Activated CD4-positive, alpha-beta T cell treated with anti-CD3 and anti-CD28 coated beads, Interleukin-2, amount 10 ng/mL, durations not matched to agents 24 days and 14 days (primary cell): ENCODE data around the gene TET3. TPM values are rescaled to one million over a fixed set of nuclear protein-coding genes. Genes with fewer than 3 reads are reported as not detected.
A peak's percentile ranks its signal among the peaks of the same experiment; 100 is the strongest.

ENCODE experiments used
- DNase-seq: peaks from one replicate; pipeline ENCODE4 v3.0.0; 2022
- H3K27ac Mint-ChIP-seq: one replicate; pipeline ENCODE4 v1.8.0; 2022; ENCODE audit warnings: mild to moderate bottlenecking, mixed read lengths
- H3K27me3 Mint-ChIP-seq: one replicate; pipeline ENCODE4 v1.8.0; 2022; ENCODE audit warnings: mixed read lengths
- H3K36me3 Mint-ChIP-seq: one replicate; pipeline ENCODE4 v1.8.0; 2022; ENCODE audit warnings: low read depth, mild to moderate bottlenecking, mixed read lengths
- H3K4me1 Mint-ChIP-seq: one replicate; pipeline ENCODE4 v1.8.0; 2021; ENCODE audit warnings: mixed read lengths
- H3K4me3 Mint-ChIP-seq: one replicate; pipeline ENCODE4 v1.8.0; 2022; ENCODE audit warnings: mild to moderate bottlenecking, moderate library complexity, mixed read lengths
- H3K9me3 Mint-ChIP-seq: one replicate; pipeline ENCODE4 v1.8.0; 2021; ENCODE audit warnings: mixed read lengths
- intact Hi-C: fragments of 100-400 bp; cut with micrococcal nuclease; formaldehyde crosslinking; loops from one replicate; pipeline ENCODE4 v1.15.1; 2023
- total RNA-seq: library from RNA; stranded (reverse); gene quantifications from 2 replicates; pipeline ENCODE4 v1.2.3, GENCODE V29; 2022

TET3 gene
- total RNA-seq, 1 donor from 2014 or later, result 22.0 TPM

DNA sequence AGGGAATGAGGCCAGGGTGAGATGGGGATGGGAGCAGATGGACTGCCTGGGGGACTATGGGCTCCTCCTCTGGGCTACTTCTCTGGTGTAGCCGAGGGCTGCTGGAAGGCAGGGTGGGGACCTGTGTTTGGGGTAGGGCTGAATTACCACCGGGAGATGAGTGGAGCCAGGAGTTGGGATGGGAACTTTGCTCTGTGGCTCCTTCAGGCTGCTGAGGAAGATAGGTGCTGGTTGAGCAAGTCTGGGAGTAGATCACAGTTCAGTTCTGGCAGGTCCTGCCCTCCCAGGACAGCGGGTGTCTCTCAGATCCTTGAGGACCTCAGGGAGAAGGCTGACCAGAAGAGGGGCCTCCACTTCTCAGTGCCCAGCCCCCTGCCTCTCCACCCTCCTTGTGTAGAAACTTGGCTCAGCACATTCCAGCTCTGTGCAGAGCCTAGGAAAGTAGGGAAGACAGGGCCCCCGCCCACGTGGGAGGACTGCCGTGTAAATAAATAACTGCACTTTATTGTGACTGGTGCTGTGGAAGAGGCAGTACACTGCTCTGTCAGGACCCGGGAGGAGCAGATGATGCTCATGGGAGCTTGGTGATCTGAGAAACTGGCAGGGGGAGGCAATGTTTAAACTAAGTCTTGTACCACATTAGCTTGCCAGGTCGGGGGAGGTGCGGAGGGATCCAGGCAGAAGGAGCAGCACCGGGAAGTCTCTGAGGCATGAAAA lies 15.3 kb downstream of the TET3 start:
- Mint-ChIP-seq H3K36me3 (peaks cover 6% of the 10 kb centered on the region), H3K4me1 (peaks cover 66% of the 10 kb centered on the region)

DNA sequence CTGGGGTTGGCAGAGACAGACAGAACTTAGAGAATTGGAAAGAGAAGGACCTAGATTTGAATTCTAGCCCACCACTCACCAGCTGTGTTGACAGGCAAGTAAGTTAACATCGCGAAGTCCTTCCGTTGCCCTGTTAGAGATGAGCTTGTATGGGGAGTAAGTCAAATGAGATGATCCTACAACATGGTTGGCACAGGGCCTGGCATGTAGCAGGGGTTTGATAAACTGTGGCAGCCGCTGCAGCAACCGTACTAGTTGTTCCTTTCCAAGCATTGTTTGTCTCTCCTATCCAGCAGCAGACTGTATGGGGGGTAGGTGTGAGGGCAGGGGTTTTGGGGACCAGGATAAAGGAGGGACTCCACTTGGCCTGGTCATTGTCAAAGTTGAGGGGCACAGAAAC lies 16.0 kb downstream of the TET3 start:
- Mint-ChIP-seq H3K9me3 (no peaks in the 10 kb centered on the region), H3K27ac (peak overlapping the region; percentile 69), H3K4me1 (peaks cover 67% of the 10 kb centered on the region), H3K27me3 (no peaks in the 10 kb centered on the region), H3K4me3 (no peak overlapping the region), H3K36me3 (peaks cover 6% of the 10 kb centered on the region)
- intact Hi-C loops, result no loop called here
- DNase-seq, result no peak

More for the DNA sequence above, 15.3 kb downstream of the TET3 start:
- Mint-ChIP-seq H3K9me3 (no peaks in the 10 kb centered on the region), H3K27ac (no peak overlapping the region), H3K4me3 (no peak overlapping the region), H3K27me3 (no peaks in the 10 kb centered on the region)
- DNase-seq, result no peak
- intact Hi-C loops, result loop anchor here (2.0 kb wide), 1 partner anchor 33 kb away; no protein-coding TSS in a partner anchor

DNA sequence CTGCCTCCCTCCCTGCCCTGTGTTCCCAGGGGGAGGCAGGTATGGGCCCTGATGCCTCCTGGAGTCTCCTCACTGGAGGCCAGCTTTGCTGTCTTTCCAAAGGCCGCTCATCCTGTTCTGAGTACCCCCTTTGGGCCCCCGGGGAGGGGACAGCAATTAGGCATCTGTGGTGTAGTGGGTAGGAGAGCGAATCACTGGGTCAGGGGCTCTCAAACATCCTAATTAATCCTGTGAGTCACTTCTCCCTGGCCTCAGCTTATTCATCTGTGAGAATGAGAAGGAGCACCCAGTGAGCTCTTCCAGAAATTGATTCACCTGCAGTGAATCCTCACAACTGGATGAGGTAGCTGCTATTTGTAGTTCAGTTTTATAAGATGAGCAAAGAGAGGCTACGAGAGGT lies 16.4 kb downstream of the TET3 start:
- peak overlapping the region; percentile 74 for H3K4me3 Mint-ChIP-seq
- H3K27ac Mint-ChIP-seq, result peak overlapping the region; percentile 69
- no peak for DNase-seq
- no peaks in the 10 kb centered on the region for H3K27me3 Mint-ChIP-seq
- peaks cover 9% of the 10 kb centered on the region for H3K36me3 Mint-ChIP-seq
- H3K4me1 Mint-ChIP-seq, result peaks cover 65% of the 10 kb centered on the region
- no peaks in the 10 kb centered on the region for H3K9me3 Mint-ChIP-seq
- intact Hi-C loops, result no loop called here

DNA sequence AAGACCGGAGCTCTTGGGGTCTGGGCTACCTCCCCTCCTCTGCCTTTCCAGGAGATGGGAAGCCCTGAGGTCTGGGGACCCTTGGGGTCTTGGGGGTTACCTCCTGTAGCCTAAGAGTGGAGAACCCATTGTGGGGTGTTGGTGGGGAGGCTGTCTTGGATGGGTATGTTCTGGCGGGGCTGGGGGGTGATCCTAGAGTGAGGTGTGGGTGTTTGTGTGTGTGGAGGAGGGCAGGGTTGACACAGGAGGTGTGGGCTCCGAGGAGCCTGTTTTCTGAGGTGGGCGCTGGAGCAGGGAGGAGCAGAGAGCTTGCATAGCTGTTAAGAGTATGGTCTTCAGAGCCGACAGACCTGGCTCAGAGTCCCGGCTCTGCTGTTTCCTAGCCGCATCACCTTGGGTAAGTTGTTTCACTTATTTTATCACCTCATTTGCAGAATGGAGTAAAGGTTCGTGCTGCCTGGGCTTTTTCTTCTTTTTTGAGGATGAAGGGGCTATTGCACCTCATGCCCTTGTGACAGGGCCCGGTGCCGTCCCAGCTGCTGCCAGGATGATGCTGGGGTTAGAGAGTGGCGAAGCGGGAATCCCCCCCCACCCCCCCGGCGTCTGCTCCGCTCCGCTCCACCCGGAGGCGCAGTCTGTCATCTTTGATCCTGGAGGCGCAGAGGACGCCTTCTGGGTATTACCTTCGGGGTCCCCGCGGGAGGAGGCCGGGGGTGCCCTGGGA lies 17.2 kb downstream of the TET3 start:
- no peaks in the 10 kb centered on the region for H3K27me3 Mint-ChIP-seq
- intact Hi-C loops, result loop anchor here (2.0 kb wide), 2 partner anchors 173 to 197 kb away; partner anchors contain the start of genes MTHFD2 and STAMBP
- H3K36me3 Mint-ChIP-seq, result peaks cover 14% of the 10 kb centered on the region
- H3K9me3 Mint-ChIP-seq, result no peaks in the 10 kb centered on the region
- H3K4me3 Mint-ChIP-seq, result peak overlapping the region; percentile 74
- H3K27ac Mint-ChIP-seq, result peak overlapping the region; percentile 62
- peaks cover 67% of the 10 kb centered on the region for H3K4me1 Mint-ChIP-seq
- no peak for DNase-seq

DNA sequence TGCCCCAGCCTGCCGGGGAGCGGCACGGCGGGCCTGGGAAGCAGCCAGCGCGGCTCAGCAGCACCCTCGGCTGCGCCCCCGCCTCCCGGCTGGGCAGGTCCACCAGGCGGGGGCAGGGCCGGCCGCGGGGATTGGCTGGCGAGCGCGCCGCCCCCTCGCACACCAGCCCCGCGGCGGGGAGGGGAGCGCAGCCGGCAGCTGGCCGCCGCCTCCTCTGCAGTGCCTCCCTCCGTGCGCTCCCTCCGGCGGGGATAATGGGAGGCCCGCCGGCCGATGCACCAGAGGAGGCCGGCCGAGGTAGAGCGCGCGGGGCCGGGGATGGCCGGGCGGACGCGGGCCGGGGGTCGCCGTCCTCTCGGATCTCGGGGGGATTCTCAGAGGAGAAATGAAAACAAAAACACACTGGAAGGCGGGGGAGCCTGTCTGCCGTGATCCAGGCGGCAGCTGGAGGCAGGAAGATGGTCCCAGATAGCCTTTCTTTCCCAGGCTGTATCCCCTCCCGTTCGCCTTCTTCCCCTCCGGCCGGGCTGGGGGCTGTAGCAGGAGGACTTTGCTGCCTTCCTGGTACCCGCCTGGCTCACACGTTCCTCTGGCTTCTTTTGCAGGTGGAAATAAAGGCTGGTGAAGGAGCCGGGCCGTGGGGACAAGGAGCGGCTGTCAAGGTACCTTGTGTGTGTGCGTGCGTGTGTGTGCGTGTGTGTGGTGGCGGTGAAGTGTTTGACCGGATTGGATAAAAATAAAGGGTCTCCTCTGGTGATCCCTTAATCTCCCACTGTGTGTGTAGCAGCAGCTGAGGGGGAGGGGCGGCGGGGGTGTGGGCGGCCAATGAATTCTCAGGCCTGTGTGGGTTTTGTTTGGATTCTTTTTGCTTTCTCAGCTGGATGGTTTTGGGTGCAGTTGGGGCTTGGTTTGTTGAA lies 18.1 kb downstream of the TET3 start:
- peak; percentile 95 for DNase-seq
- Mint-ChIP-seq H3K9me3 (no peaks in the 10 kb centered on the region), H3K27ac (peak overlapping the region; percentile 62)

DNA sequence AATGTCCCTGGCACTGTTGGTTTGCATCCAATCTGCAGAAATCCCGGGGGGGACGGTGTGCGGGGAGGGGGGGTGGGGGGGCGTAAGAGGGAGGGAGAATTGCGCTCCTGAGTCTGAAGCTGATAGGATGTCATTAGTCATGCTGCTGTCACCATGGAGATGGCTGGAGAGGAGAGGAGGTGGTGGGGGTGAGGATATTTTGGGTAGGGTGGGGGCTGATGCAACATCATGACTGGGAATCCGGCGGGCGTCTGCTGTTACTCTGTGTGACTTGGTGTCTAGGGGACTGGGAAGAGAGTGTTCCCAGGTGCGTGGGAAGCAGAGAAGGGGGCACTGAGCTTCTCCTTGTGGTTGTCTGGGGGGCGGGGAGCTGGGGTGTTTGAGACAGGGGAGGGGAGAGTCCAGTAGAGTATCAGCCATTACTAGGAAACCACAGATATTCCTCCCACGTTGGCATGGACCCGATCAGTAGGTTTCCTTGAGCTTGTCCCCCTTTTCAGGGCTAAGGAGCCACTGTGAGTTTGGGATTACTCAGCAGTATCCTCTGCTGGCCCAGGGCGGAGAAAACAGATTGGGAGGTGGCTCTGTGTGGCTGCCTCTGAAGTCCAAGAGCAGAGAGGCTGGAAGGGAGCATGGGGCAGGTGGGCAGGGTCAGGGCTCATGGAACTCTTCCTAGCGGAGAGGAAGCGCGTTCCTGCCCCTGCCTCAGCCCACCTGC lies 18.9 kb downstream of the TET3 start:
- no peaks in the 10 kb centered on the region for H3K27me3 Mint-ChIP-seq
- peaks cover 12% of the 10 kb centered on the region for H3K36me3 Mint-ChIP-seq
- peak overlapping the region; percentile 67 for H3K27ac Mint-ChIP-seq
- no peak for DNase-seq
- intact Hi-C loops, result loop anchor here (2.0 kb wide), 2 partner anchors 175 to 195 kb away; partner anchors contain the start of genes MTHFD2 and STAMBP
- peaks cover 57% of the 10 kb centered on the region for H3K4me1 Mint-ChIP-seq
- no peaks in the 10 kb centered on the region for H3K9me3 Mint-ChIP-seq
- H3K4me3 Mint-ChIP-seq, result peak overlapping the region; percentile 84

More for the DNA sequence above, 18.1 kb downstream of the TET3 start:
- H3K36me3 Mint-ChIP-seq, result peaks cover 12% of the 10 kb centered on the region
- H3K4me3 Mint-ChIP-seq, result peak overlapping the region; percentile 84
- H3K4me1 Mint-ChIP-seq, result peaks cover 65% of the 10 kb centered on the region
- H3K27me3 Mint-ChIP-seq, result no peaks in the 10 kb centered on the region
- intact Hi-C loops, result loop anchor here (2.0 kb wide), 2 partner anchors 174 to 196 kb away; partner anchors contain the start of genes MTHFD2 and STAMBP

DNA sequence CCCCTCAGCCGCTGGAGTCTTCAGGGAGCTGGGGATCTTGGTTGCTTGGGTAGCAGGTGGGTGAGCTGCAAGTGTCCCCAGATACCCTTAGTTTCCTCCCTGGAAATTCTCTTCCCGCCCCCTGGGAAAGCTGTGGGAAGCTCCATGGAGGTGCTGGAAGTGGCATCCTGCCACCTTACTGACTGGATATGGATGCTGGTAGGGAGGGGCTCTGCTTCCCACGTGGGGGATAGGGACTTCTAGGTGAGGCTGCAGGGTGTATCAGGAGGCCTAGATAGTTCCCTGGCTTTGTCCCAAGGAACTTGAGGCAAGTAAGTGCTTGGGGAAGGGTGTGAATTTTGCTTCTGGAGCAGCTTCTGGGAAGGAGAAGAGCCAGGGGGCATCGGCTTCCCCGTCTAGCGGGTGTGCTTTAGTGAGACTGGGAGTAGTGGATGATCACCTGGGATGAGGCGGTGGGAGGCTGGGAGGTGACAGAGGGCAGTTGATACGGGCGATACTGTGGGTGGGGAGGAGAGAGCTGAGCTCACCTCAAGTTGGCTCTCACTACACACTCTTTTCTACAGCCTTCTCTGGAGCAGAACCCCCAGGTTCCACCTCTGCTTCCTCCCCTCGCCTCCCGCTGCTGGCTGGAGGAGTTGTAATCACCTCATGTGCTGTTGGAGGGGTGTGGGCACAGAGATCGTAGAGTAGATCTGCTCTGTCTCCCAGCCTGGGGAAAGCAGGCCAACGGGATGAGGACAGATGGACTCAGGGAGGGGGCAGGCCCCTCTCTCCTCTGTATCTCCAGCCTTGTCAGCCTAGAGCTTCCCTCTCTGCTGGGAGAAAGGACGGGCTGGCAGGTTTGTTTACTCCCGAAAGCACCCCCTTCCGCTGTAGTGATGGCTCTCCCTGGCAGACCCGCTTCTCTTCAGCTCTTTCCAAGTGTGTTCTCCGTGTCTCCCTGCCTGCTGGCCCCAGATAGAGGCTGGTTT lies 19.8 kb downstream of the TET3 start:
- no peak overlapping the region for H3K4me3 Mint-ChIP-seq
- H3K27me3 Mint-ChIP-seq, result no peaks in the 10 kb centered on the region
- intact Hi-C loops, result no loop called here
- peak overlapping the region; percentile 12 for H3K27ac Mint-ChIP-seq
- no peaks in the 10 kb centered on the region for H3K9me3 Mint-ChIP-seq
- H3K4me1 Mint-ChIP-seq, result peaks cover 49% of the 10 kb centered on the region
- no peak for DNase-seq
- H3K36me3 Mint-ChIP-seq, result peaks cover 12% of the 10 kb centered on the region

DNA sequence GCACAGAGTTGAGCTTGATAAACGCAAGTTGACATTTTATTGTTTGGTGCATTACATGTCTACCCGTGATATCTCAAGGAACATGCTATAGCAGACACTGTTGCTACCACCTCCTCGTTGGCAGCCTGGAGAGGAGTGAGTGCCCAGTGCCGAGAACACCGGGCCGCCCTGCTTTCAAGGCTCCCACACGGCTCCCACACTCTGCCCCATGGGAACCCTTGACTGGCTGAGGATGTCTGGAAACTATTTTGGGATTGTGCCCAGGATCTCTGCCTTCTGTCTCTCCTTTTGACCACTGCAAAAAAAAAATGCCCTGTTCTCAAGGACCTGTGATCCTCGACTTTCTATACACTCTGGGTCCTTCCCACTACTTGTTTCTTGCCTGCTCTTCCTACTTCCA lies 21.1 kb downstream of the TET3 start:
- Mint-ChIP-seq H3K27me3 (no peaks in the 10 kb centered on the region), H3K9me3 (no peaks in the 10 kb centered on the region), H3K4me1 (peaks cover 41% of the 10 kb centered on the region), H3K4me3 (no peak overlapping the region), H3K27ac (no peak overlapping the region), H3K36me3 (peaks cover 13% of the 10 kb centered on the region)
- no peak for DNase-seq
- intact Hi-C loops, result no loop called here

DNA sequence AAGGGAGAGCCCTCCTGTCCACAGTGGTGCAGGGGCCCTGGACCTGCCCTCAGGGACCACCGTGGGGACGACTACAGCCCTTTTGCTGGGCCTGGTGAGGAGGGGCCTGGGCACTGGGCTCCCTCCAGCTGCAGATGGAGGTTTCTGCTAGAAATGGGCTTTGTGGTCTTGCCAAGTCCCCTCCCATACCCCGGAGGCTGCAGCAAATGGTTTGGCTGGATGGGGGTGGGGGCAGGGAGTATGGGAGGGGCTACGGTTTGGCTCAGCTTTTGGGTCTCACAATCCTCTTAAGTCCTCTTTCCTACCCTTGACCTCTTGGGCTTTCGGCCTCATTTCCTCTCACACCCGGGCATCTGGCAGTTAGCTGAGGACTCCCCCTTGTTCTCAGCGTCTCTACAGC lies 21.7 kb downstream of the TET3 start:
- intact Hi-C loops, result no loop called here
- no peak for DNase-seq
- no peak overlapping the region for H3K4me3 Mint-ChIP-seq
- no peaks in the 10 kb centered on the region for H3K9me3 Mint-ChIP-seq
- no peaks in the 10 kb centered on the region for H3K27me3 Mint-ChIP-seq
- H3K4me1 Mint-ChIP-seq, result peaks cover 34% of the 10 kb centered on the region
- H3K27ac Mint-ChIP-seq, result no peak overlapping the region
- peaks cover 13% of the 10 kb centered on the region for H3K36me3 Mint-ChIP-seq

DNA sequence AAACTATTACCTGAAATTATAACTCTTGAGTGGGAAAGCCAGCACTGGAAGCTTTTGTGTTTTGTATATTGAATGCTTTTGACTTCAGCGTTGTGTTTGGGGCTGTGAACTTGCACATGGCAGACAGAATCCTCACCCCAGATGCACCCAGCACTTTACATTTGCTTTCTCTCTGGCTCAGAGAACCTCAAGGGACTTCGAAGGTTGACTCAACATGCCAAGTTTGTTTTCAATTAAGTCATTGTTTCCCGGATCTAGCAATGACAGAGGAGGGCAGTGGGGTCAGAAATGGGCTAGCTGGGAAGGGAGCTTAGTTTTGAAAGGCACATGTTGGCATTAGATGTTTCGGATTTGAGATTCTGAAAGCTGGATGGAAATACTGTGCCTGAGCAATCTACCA lies 22.4 kb downstream of the TET3 start:
- H3K4me1 Mint-ChIP-seq, result peaks cover 28% of the 10 kb centered on the region

DNA sequence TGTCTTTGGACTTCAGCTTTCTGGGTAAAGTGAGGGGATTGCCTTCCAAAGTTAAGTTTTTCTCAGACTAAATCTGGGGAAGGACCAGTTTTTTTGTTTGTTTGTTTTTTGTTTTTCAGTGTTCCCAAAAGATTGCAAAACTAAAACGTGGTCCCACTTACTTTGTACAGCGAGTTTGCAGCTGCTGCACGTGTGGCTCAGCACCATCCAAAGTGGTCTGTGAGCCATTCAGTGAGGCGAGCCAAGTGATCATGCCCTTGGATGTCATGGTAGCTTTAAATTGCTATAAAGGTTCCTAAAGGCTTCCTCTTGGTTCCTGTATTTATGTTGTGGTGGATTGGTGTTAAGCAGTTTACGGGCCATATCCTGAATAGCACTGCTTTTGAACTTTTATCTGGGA lies 23.0 kb downstream of the TET3 start:
- Mint-ChIP-seq H3K27ac (no peak overlapping the region), H3K27me3 (no peaks in the 10 kb centered on the region), H3K9me3 (no peaks in the 10 kb centered on the region), H3K4me1 (peaks cover 28% of the 10 kb centered on the region), H3K4me3 (no peak overlapping the region), H3K36me3 (peaks cover 13% of the 10 kb centered on the region)
- DNase-seq, result no peak
- intact Hi-C loops, result no loop called here

More for the DNA sequence above, 22.4 kb downstream of the TET3 start:
- Mint-ChIP-seq H3K36me3 (peaks cover 13% of the 10 kb centered on the region), H3K4me3 (no peak overlapping the region), H3K27ac (no peak overlapping the region), H3K27me3 (no peaks in the 10 kb centered on the region), H3K9me3 (no peaks in the 10 kb centered on the region)
- no peak for DNase-seq
- intact Hi-C loops, result no loop called here

DNA sequence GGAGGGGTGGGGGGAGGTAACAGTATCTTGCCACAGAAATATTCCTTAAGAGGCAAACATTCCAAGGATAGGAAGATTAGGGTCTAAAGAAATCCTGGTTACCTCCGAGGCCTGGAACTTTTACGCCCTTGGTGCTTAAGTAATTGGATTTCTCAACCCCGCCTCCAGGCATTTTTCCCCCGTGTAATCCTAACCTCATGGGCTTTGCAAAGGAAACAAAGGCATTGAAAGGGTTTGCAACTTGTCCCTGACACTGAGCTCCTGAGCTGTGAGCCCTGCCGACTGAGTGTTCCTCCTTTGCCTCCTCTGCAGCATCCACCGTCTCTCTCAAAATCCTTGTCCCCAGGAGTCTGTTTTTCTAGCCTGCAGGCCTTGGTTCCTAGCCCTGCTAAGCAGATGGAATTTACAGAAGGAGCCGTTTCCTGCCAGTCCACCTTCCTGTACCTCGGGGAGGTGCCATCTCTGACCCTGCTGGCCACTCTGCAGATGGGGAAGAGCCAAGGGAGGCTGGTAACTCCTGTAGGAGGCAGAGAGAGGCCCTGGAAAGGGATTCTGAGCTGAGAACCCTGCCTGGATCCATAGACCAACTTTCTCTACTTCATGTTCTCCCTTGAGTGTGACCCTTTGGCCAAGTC lies 24.2 kb downstream of the TET3 start:
- Mint-ChIP-seq H3K27ac (no peak overlapping the region), H3K9me3 (no peaks in the 10 kb centered on the region), H3K27me3 (no peaks in the 10 kb centered on the region), H3K36me3 (peaks cover 10% of the 10 kb centered on the region), H3K4me3 (no peak overlapping the region), H3K4me1 (peaks cover 20% of the 10 kb centered on the region)
- intact Hi-C loops, result no loop called here
- no peak for DNase-seq
